Ectodermal cell (in vitro differentiated cells): Measurements from ENCODE around the gene MLEC. TPM values are rescaled to one million over a fixed set of nuclear protein-coding genes. Genes with fewer than 3 reads are reported as not detected.

Source experiments
- H3K27ac ChIP-seq: 2 replicates; pipeline ENCODE4 v1.7.0; 2013; ENCODE audit warnings: mild to moderate bottlenecking, low read depth, low read length; ENCODE audit not compliant: insufficient read depth, poor library complexity, severe bottlenecking
- H3K27me3 ChIP-seq: 2 replicates; pipeline ENCODE4 v1.7.0; 2013; ENCODE audit warnings: mild to moderate bottlenecking, low read length; ENCODE audit not compliant: insufficient read depth, control insufficient read depth, poor library complexity, severe bottlenecking
- H3K36me3 ChIP-seq: one replicate; pipeline ENCODE4 v1.7.0; 2013; ENCODE audit warnings: low read length; ENCODE audit not compliant: control insufficient read depth, insufficient read depth
- H3K4me1 ChIP-seq: one replicate; pipeline ENCODE4 v1.7.0; 2013; ENCODE audit warnings: low read length; ENCODE audit not compliant: control insufficient read depth, insufficient read depth
- H3K4me3 ChIP-seq: 2 replicates; pipeline ENCODE4 v1.7.0; 2013; ENCODE audit warnings: low read depth, low read length, control low read depth; ENCODE audit not compliant: insufficient read depth
- H3K9me3 ChIP-seq: 2 replicates; pipeline ENCODE4 v1.7.0; 2013; ENCODE audit warnings: mild to moderate bottlenecking, low read length, moderate library complexity; ENCODE audit not compliant: control insufficient read depth
- WGBS, 2 experiments: methylation state at CpG; one replicate each; pipeline ENCODE4 v1.1.7; 2013; ENCODE audit warnings: missing lambda C conversion rate in 2 of 2; 5-methylcytosine and 5-hydroxymethylcytosine counted together
- polyA plus RNA-seq, 4 experiments: library from polyadenylated mRNA; stranded (reverse); fragments of 50-300 nt; gene quantifications; one replicate each; pipeline ENCODE4 v1.2.3, GENCODE V29; 2013

Gene MLEC, protein sequence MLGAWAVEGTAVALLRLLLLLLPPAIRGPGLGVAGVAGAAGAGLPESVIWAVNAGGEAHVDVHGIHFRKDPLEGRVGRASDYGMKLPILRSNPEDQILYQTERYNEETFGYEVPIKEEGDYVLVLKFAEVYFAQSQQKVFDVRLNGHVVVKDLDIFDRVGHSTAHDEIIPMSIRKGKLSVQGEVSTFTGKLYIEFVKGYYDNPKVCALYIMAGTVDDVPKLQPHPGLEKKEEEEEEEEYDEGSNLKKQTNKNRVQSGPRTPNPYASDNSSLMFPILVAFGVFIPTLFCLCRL
- polyA plus RNA-seq (2013, experiment 1 of 4) = 103 TPM
- polyA plus RNA-seq (2013, experiment 2 of 4) = 130 TPM
- 71.6 TPM for polyA plus RNA-seq (2013, experiment 3 of 4)
- polyA plus RNA-seq (2013, experiment 4 of 4) = 77.3 TPM

DNA sequence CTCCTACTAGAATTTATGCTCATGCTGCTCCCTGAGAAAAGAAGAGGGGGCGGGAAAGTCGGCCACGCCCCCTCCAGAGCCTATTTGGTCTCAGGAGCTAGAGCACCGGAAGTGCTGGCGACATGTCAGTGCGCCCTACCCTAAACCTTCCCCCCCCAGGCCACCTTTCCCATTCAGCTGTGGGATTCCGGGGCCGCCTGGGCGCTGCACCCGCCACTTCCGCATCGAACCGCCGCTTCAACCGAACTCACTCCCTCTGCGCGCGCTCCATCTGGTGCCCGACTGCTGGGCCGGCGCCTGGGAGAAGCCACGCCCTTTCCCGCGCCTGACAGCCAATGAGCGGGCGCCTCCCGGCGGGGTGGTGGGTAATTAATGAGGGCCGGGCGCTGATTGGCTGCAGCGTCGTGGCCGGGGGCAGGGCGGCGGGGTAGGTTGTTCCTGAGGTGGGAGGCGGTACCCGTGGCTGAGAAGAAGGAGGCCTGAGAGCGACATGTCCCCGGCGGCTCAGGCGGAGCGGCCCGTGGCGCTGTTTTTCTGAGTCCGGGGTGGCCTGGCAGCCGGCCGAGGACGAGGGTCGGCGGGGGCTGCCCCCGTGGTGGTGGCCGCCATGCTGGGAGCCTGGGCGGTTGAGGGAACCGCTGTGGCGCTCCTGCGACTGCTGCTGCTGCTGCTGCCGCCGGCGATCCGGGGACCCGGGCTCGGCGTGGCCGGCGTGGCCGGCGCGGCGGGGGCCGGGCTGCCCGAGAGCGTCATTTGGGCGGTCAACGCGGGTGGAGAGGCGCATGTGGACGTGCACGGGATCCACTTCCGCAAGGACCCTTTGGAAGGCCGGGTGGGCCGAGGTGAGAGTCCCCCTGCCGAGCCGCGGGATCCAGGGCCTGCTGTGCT, at the start of gene MLEC:
Gene MLEC (plus strand): TSS at position 460 of the 888 bp plus-strand sequence. CDS start 148 bp downstream, at position 608.
- Histone ChIP-seq H3K4me1 (peaks cover 19% of the 10 kb centered on the region), H3K36me3 (no peaks in the 10 kb centered on the region), H3K4me3 (peak within 1 kb of the TSS; percentile 83), H3K27ac (peak within 1 kb of the TSS; percentile 82), H3K9me3 (no peaks in the 10 kb centered on the region), H3K27me3 (no peaks in the 10 kb centered on the region)
- 0% methylated on average over 84 of the region's 84 CpGs for WGBS, 2 experiments

DNA sequence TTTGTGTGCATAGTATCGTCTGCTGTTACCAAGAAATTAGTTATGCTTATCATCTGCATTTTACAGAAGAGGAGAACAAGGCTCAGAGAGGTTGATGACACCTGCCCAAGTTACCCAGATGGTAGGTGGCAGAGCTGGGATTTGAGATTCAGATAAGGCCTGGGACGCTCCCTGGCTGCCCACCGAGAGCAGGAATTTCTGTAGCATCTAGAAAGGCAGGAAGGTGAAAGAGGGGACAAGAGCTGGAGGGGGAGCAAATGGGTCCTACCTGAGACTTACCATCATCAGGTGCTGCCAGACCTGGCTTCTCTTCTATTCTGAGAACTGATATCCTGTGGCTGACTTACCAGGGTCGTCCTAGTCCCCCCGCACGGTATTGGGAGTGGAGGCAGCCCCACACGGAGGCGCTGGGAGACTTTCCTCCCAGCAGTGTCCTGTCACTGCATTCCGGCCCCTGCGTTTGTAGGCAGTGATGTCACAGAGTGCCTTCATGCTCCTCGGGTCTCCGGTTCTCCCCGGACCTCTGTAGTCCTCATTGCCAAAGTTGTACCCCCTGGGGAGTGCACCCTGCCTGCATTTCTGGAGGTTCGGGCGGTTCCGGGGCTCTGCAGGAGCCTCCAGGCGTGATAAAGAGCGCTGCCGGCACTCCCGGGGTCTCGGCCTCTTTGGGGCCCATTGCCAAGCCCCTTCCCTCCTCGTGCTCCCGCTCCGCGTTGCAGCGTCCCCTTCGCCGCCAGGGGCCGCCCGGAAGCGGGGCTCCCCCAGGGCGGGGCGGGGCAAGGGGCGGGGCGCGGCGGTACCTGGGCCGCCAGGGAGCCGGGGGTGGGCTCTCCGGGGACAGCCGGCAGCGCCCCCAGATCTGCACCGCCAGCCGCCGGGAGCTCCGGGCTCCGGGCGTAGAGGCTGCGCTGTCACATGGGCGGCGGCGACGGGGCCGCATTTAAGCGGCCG, 46.9 kb upstream of the MLEC start, which contains the start of gene CABP1:
Gene CABP1 (plus strand): TSS at position 856 of the 951 bp plus-strand sequence. CDS start 60 bp downstream, at position 916.
- Histone ChIP-seq H3K9me3 (no peaks in the 10 kb centered on the region), H3K36me3 (no peaks in the 10 kb centered on the region), H3K27me3 (peaks cover 59% of the 10 kb centered on the region), H3K27ac (no peak within 1 kb of the TSS), H3K4me1 (peaks cover 12% of the 10 kb centered on the region), H3K4me3 (peak within 1 kb of the TSS; percentile 30)
- 4% methylated on average over 56 of the region's 56 CpGs for WGBS, 2 experiments

DNA sequence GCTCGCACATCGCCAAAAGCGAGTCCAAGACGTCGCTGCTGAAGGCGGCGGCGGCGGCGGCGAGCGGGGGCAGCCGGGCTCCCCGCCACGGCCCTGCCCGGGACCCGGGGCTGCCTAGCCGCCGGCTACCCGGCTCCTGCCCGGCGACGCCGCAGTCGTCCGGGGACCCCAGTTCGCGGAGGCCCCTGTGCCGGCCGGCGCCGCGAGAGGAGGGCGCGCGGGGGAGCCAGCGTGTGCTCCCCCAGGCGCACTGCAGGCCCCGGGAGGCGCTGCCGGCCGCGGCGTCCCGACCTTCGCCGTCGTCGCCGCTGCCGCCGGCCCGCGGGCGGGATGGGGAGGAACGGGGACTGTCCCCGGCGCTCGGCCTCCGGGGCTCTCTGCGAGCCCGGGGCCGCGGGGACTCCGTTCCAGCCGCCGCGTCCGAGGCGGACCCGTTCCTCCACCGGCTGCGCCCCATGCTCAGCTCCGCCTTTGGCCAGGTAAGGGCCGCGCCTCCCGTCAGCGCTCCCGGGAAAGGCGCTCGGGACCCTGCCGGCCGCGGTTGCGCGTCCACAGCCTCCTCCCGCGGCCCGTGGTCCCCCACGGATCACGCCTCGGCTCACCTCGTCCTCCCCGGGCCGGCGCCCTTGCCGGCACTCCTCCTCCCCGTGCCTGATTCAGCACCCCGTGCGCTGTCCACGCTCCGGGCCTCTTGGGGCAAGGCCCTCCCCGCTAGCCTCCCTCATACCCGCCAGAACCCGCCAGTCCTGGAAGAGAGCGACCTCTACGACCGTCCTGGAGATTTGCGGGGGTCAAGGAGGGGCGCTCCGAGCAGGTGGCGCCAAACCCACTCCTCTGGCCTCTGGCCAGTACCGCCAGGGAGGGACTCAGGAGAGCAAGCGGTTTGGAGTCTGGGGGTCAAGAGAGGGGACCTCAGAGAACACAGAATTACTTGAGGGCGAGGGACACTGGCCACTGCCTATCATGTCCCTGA, 45.8 kb upstream of the MLEC start:
- Histone ChIP-seq H3K27me3 (peaks cover 62% of the 10 kb centered on the region), H3K27ac (no peak overlapping the region), H3K36me3 (no peaks in the 10 kb centered on the region), H3K4me1 (peaks cover 12% of the 10 kb centered on the region), H3K4me3 (peak overlapping the region; percentile 30), H3K9me3 (no peaks in the 10 kb centered on the region)
- 1% methylated on average over 115 of the region's 115 CpGs for WGBS, 2 experiments

DNA sequence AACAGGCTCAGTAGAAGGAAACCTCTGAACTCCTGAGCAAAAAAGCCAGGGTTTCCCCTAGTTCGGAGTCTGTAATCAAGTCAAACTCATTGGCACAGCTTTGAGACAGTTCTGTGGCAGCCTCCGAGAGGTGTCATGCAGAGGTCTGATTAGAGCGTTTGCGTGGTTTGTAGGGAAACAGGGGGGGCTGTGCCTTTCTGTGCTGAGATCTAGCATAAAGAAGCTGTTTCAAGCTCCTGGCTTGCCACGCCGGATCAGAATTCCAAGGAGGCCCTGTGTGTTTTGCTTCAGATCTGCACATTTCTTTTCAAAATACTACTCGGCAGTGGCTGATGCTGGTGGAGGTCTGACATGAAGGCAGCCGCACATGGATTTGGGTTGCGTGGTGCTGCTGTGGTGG, 44.8 kb upstream of the MLEC start:
- WGBS, 2 experiments = 92% methylated on average over 9 of the region's 9 CpGs
- no peak overlapping the region for H3K4me3 ChIP-seq

DNA sequence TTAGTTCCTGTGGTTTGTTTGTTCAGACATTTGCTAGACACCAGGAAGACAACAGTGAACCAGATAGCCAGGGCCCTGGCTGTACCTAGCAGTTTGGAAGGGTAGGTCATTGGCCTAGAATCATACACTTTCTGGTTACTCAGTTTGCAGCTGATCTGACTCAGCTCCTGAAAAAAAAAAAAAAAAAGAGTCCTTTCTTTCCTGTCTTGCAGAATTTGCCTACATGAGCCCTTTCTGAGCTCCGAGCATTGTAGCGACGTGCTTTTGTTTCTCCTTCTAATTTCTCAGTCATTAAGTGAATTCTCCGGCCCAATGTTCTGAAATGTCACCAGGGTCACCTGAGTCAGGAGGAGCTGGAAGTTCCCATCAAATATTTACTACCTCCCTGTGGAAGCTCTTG, 44.1 kb upstream of the MLEC start:
- no peak overlapping the region for H3K27ac ChIP-seq
- peaks cover 62% of the 10 kb centered on the region for H3K27me3 ChIP-seq
- H3K9me3 ChIP-seq = no peaks in the 10 kb centered on the region
- peaks cover 12% of the 10 kb centered on the region for H3K4me1 ChIP-seq
- H3K36me3 ChIP-seq = no peaks in the 10 kb centered on the region
- H3K4me3 ChIP-seq = no peak overlapping the region
- 91 to 92% methylated on average over 4 of the region's 4 CpGs for WGBS, 2 experiments

More for the DNA sequence above, 44.8 kb upstream of the MLEC start:
- Histone ChIP-seq H3K36me3 (no peaks in the 10 kb centered on the region), H3K27ac (no peak overlapping the region), H3K4me1 (peaks cover 12% of the 10 kb centered on the region), H3K27me3 (peaks cover 62% of the 10 kb centered on the region), H3K9me3 (no peaks in the 10 kb centered on the region)

DNA sequence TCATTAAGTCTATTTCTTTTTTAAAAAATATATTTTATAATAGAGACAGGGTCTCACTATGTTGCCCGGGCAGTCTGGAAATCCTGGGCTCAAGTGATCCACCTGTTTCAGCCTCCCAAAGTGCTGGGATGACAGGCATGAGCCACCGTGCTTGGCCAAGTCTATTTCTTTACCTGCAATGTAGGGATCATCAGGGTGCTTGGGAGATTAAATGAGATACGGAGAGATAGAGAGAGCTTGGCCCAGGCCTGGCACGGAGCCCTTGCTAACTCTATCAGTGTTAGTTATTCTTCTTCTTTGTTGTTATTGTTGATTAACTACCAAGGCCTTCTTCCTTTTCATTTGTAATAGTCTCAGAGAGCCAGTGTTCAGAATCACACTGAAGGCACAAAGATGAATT, 43.4 kb upstream of the MLEC start:
- WGBS, 2 experiments = 84 to 88% methylated on average over 4 of the region's 4 CpGs
- Histone ChIP-seq H3K27me3 (peaks cover 58% of the 10 kb centered on the region), H3K36me3 (no peaks in the 10 kb centered on the region), H3K4me1 (peaks cover 12% of the 10 kb centered on the region), H3K4me3 (no peak overlapping the region), H3K27ac (no peak overlapping the region), H3K9me3 (no peaks in the 10 kb centered on the region)

DNA sequence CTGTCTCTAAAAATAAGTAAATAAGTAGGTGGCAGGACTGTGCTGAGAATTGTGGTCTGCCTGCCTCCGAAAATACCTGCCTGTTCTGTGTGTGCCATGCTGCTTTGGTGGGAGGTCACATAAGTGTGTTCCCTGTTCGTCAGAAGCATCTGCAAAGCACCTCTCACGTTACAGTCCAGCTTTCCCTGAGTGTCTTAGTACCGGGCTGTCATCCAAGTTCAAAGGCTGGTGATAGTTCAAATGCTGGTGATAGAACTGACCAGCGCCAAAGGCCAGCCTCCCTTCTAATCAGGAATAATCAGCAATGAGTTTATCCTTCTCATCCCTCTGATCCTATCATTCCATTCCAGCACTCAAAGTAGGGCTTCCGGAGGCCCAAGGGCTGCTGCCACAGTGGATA, 40.9 kb upstream of the MLEC start:
- no peaks in the 10 kb centered on the region for H3K9me3 ChIP-seq
- no peak overlapping the region for H3K27ac ChIP-seq
- 81 to 90% methylated on average over 6 of the region's 6 CpGs for WGBS, 2 experiments
- H3K4me1 ChIP-seq = peaks cover 17% of the 10 kb centered on the region
- no peak overlapping the region for H3K4me3 ChIP-seq
- no peaks in the 10 kb centered on the region for H3K36me3 ChIP-seq
- peaks cover 46% of the 10 kb centered on the region for H3K27me3 ChIP-seq

DNA sequence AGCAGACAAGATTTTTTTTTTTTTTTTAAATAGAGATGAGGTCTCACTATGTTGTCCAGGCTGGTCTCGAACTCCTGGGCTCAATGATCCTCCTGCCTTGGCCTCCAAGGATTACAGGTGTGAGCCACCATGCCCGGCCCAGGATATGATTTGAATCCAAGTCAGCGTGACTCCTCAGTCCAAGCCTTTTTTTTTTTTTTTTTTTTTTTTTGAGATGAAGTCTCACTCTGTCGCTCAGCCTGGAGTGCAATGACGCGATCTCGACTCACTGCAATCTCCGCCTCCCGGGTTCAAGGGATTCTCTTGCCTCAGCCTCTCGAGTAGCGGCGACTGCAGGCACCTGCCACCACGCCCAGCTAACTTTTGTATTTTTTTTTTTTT, 39.6 kb upstream of the MLEC start:
- no peak overlapping the region for H3K4me3 ChIP-seq
- no peaks in the 10 kb centered on the region for H3K9me3 ChIP-seq
- WGBS, 2 experiments = 87 to 91% methylated on average over 13 of the region's 13 CpGs
- H3K36me3 ChIP-seq = no peaks in the 10 kb centered on the region
- peaks cover 33% of the 10 kb centered on the region for H3K27me3 ChIP-seq
- H3K27ac ChIP-seq = no peak overlapping the region
- peaks cover 15% of the 10 kb centered on the region for H3K4me1 ChIP-seq
